DMS53 treated with DMSO at 0.1 percent for 48 hours (cell line): ENCODE results near the gene INPP5F.
"Not testable (repeated sequence)": the region's sequence is repeated elsewhere in the genome, so short reads cannot be mapped to it uniquely, and the experiment has no call there.

Experiments
- DNase-seq: peaks from one replicate; lab custom pipeline; 2025; ENCODE audit not compliant: unreplicated experiment; lab: John Stamatoyannopoulos, UW

INPP5F gene

GRCh38 chr10:119776536-119776935 is 50.7 kb downstream of the INPP5F start:
- DNase-seq = no peak

DNA sequence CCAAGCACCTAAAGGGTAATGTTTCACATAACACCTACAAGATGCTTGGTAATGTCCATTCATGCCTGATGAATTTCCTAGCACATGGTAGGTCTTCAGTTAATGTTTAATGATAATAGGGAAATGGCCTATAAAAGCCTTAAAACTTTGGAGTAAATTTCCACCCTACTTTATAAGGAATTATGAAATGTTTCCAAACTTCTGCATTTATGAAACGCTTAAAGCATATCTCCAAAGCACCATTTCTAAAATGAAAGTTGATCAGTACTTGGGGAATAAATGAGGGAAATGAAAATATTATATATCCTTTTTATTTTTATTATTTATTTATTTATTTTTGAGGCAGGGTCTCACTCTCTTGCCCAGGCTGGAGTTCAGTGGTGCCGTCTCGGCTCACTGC is 51.8 kb downstream of the INPP5F start:
- no peak for DNase-seq

DNA sequence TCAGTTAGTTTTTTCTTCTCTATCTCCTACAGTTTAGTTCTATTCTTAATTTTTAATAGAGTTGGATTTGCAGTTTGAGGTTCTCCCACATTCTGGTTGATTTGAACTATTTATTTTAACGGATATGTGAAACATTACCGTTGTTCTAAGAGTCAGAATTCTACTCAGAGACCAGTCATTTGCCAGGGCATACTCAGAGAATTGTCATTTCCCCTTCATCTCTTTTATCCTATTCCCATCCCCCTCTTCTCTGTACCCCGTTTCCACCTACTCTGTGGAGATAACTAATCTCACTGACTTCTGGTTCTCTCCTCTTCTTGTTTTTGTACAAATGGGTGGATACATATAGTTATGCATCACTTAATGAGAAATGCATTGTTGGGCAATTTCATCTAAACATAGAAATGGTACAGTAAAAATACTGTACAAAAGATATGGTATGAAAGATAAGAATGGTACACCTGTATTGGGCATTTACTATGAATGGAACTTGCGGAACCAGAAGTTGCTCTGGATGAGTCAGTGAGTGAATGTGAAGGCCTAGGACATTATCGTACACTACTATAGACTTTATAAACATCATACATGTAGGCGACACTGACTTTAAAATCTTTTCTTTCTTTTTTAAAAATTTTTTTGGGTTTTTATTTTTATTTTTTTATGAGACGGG is 53.1 kb downstream of the INPP5F start:
- no peak for DNase-seq

DNA sequence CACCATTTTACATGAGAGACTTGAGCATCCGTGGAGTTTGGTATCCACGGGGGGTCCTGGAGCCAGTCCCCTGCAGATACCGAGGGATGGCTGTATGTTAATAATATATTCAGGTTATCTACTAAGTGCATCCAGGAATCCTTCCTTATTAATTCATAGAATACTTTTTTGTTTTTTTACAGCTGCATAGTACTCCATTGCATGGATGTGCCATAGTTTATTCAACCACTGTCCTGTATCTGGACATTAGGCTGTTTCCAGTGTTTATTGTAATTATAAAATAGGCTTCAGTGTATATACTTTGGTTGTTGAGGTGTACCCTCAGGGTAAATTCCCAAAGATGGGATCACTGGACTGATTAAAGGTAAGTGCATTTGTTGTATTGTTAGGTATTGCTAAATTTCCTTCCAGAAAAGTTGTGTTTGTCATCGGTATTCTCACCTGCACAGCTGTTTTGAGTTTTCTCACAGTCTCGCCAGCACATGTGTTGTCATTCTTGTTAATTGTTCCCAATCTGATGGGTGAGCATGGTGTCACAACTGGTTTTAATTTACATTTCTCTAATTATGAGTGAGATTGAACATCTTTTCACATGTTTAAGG is 55.1 kb downstream of the INPP5F start:
- DNase-seq = no peak

- no peak for DNase-seq
Observed at GRCh38 chr10:119781498-119781897, 55.6 kb downstream of the INPP5F start.

DNA sequence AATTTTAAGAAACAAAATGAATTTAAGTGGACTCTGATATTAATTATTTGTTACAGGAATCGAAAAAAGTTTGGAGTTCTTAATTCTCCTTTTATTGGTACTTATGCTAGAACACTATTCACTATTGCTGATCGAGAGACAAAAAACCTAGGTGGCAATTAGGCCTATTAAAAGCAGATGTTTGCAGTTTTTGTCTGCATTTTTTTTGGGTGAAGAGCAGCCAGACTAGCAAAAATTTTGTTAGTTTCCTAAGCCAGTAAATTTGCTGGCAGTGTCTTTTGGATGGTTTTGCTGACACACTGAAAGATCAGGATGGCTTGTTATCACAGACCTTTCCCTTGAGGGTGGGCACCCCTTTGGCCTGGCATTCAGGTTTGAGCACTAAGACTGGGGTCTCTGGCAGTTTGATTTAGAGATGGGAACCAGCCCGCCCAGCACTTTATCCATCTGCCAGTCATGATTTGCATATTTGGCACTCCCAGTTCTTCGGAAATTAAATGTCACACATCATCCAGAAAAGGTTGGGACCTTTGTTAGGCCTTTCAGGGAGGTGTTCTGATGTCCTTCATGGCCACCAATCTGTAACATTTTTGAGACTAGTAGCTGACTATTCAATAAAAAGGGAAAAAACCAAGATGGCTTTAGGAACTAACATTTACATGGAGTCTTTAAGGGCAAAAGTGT is 57.3 kb downstream of the INPP5F start:
- no peak for DNase-seq

DNA sequence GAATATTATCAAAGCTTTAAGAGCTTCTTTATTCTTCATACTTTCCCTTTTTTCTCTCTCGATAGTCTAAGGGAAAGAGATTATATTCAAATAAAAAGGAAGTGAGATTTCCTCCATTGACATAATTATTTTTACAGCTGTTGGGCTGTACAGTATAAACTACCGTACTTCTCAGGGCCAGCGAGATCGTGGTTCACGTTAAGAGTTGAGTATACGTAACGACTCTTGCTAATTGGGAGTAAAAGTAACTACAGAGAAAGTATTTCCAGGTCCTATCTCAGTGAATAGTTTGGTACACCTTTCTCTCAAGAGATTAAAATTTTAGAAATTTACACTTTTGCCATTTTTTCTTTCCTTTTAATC is 57.8 kb downstream of the INPP5F start:
- DNase-seq = no peak

DNA sequence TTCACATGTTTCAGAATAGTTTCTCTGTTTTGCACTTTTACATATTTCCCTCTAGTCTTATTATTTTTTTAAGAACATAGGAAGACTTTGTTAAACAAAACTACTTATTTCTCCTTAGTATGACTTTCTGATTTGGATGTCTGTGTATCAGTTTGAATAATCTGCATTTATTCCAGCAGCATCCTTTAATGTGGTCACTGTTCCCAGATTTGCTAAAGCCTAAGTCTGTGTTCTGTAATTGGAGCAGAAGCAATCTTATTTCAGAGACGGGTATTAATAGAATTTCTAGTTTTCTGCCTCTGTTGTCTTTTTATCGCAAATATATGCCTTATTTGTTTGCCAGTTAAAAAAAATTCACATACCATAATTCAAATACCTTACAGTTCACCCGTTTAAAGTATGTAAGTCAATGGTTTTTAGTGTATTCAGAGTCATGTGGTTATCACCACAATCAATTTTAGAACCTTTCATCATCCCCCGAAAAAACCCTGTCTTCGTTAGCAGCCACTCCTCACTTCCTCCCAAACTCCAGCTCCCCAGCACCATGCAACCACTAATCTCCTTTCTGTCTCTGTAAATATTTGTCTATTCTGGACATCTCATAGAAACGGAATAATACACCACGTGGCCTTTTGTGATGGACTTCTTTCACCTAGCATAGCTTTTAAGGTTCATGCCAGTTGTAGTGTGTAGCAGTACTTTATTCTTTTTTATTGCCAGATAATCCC is 58.7 kb downstream of the INPP5F start:
- peak; percentile 87 for DNase-seq

DNA sequence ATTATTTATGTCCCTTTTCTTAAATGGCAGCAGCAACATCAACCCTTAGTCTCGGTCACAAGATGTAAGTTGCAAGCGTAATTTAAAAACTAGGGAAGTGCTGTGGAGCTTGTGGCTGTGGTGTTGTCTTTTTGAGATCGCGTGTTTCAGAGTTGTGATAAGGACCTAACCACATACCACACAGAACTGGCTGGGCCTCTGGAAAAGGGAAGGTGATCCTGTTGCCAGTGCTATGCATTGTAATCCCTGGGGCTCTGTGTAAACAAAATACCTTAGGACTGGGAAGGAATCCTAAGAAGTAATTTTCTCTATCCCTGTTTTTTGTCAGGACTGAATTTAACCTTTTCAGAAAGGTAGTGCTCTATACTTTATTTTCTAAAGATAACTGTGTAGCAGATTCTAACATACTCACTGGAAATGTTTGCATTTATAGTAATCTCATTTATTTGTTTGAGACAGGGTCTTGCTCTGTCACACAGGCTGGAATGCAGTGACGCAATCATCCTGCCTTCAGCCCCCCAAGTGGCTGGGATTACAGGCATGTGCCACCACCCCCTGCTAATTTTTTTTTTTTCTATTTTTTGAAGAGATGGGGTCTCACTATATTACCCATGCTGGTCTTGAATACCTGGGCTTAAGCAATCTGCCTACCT is 60.4 kb downstream of the INPP5F start:
- no peak for DNase-seq

- DNase-seq = not testable (repeated sequence)
Observed at GRCh38 chr10:119795101-119795500, 69.3 kb downstream of the INPP5F start.

- DNase-seq = no peak
Observed at GRCh38 chr10:119796039-119796438, 70.2 kb downstream of the INPP5F start.

- no peak for DNase-seq
Observed at GRCh38 chr10:119801176-119801575, 75.3 kb downstream of the INPP5F start.

DNA sequence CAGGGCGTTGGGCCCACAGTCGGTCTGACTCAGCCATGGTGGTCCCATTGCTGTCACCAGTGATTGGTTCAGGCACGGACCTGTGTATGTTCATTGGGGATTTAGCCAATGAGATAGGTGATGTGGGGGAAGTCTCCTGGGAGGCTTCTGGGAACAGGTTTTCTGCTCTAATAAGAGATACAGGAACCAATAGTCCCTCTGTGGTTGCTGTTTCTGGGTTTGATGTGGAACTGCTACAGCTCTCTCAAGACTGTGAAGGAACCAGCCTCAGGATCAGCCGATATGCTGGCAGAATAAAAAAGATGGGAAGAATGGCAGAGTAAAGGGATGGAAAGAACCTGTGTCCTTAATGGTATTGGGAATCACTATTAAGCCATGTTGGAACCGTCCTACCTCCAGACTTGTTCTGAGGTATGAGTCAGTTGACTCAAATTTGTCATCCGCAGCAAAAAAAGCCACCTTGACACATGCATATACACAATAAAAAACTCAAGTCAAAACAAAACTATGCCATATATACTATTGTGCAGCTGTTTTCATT is 76.2 kb downstream of the INPP5F start:
- DNase-seq = no peak

GRCh38 chr10:119803264-119803663 is 77.4 kb downstream of the INPP5F start:
- no peak for DNase-seq

- no peak for DNase-seq
Observed at GRCh38 chr10:119805702-119806230, 79.9 kb downstream of the INPP5F start.

- DNase-seq = no peak
Observed at GRCh38 chr10:119806334-119807130, 80.7 kb downstream of the INPP5F start.

DNA sequence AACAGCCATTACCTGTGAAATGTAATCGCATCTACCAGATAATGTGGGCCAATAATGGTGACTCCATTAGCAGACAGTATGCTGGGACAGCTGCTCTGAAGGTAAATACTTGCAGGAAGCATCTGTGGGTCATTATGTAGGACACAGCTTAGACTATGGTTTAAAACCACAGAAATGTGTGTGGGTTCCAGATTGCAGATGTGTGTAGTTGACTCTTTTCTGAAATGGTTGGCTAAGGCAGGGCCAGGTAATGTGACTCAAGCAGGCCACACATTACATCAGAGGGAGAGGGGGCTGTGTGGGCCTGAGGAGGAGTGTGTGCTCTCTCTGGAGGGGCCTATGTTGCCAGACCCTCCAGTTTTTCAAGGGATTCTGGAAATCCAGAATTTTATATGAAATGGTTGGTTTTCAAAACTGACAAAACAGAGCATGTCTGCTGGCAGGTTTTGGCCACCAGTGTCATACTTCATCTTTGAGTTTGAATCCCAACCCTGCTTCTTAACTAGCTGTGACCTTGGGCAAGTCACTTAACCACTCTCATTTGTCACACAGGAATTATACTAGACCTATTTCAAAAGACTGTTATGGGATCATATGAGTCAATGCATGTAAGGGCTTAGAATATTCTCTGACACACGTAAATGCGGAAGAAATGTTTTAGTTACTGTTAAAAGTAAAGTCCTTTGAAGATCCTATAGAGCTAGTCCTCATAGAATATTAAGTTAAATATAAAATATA is 82.3 kb downstream of the INPP5F start:
- DNase-seq = no peak

DNA sequence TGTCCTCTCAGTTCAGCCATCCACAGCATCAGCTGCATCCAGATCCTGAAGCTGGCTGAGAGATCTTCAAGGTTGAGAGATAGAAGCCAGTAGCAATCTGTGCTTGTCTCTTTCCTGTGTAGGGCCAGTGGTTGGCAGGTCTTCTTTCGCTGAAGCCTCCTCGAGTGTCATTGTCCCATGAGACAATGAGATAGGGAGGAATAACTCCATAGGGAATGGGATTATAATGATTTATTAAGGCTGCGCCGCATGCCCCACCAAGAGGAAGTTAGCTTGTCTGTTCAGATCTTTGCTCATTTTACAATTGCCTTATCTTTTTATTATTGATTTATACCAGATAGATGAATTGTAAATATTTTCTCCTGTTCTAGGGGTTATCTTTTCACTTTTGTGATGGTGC is 85.3 kb downstream of the INPP5F start:
- DNase-seq = no peak

- DNase-seq = no peak
Observed at GRCh38 chr10:119812684-119813083, 86.8 kb downstream of the INPP5F start.
